ENCODE measurements around the gene FOXP1. TPM values are rescaled to one million over a fixed set of nuclear protein-coding genes. Genes with fewer than 3 reads are reported as not detected.

FOXP1 gene
- total and polyA plus RNA-seq, 2 donors (not counting 1 experiment from before 2014, with no cell fraction given), result 91.1 to 508 TPM

GRCh38 chr3:71563827-71564226 is 19.7 kb downstream of the FOXP1 start:
- peaks cover 8% of the 10 kb centered on the region for H3K27me3 Mint-ChIP-seq
- peaks cover 0 to 1% of the 10 kb centered on the region in 2 experiments for H3K36me3 ChIP-seq (replicated peaks in 1 of 2; ENCODE audit: control extremely low read depth in 1 of 2, control insufficient read depth in 1 of 2, extremely low read depth in 1 of 2, insufficient read depth in 2 of 2, low read length in 1 of 2)
- 0% methylated on average over 1 of the region's 3 CpGs for WGBS (ENCODE audit: insufficient coverage)

More at GRCh38 chr3:71563827-71564226, 19.7 kb downstream of the FOXP1 start:
- H4K20me1 ChIP-seq (ENCODE audit: control insufficient read depth, insufficient read depth, low read length, poor library complexity, severe bottlenecking), result peaks cover 47% of the 10 kb centered on the region
- H3K27me3 ChIP-seq (replicated peaks in 1 of 4; ENCODE audit: control extremely low read depth in 1 of 4, control insufficient read depth in 3 of 4, insufficient read depth in 4 of 4, low read length in 3 of 4), result peaks cover 0 to 4% (median 0%) of the 10 kb centered on the region in 4 experiments
- peak overlapping the region; percentile 51 to 53 for H3K27ac ChIP-seq (ENCODE audit: low read length in 2 of 2)
- POLR2A ChIA-PET, result interaction anchor here (0.7 to 1.5 kb wide), 3 partner anchors 18 to 435 kb away, joined by 3 to 10 read pairs (median 5); no protein-coding TSS in a partner anchor
- no peaks in the 10 kb centered on the region for H3K9me3 Mint-ChIP-seq (ENCODE audit: insufficient read depth)
- H3K4me1 ChIP-seq (ENCODE audit: control insufficient read depth in 2 of 2, insufficient read depth in 2 of 2, low read length in 2 of 2), result peaks cover 42 to 56% of the 10 kb centered on the region in 2 donors
- H3K4me1 Mint-ChIP-seq, result peaks cover 69% of the 10 kb centered on the region
- H3K4me2 ChIP-seq (replicated peaks; ENCODE audit: low read depth, low read length, poor library complexity, severe bottlenecking), result peak overlapping the region; percentile 62
- peak overlapping the region in 1 of 5 experiments; percentile 42 for H3K4me3 ChIP-seq (ENCODE audit: control extremely low read depth in 1 of 5, extremely low read depth in 1 of 5, insufficient read depth in 1 of 5, low read depth in 2 of 5, low read length in 4 of 5)
- no peak overlapping the region for H2AFZ ChIP-seq (ENCODE audit: insufficient read depth, low read depth, low read length, poor library complexity, severe bottlenecking)
- intact Hi-C loops (cut with micrococcal nuclease), result loop anchor here (2.0 to 5.0 kb wide), 2 partner anchors 17 to 122 kb away; no protein-coding TSS in a partner anchor
- DNase-seq, result peak; percentile 86
- peak overlapping the region; percentile 72 for H3K4me3 Mint-ChIP-seq
- CTCF ChIA-PET, result no interaction called here
- peak overlapping the region; percentile 22 for H3K9ac ChIP-seq (ENCODE audit: low read length)
- no peak for TF ChIP-seq CTCF (IDR thresholded peaks at IDR 0.05)
- no peak for TF ChIP-seq EZH2 (IDR thresholded peaks at IDR 0.05; ENCODE audit: borderline replicate concordance, insufficient read depth, low read depth, low read length, poor library complexity, severe bottlenecking)
- H3K79me2 ChIP-seq (ENCODE audit: control insufficient read depth, insufficient read depth, low read length), result peaks cover 90% of the 10 kb centered on the region
- H3K9me3 ChIP-seq (ENCODE audit: control extremely low read depth in 1 of 3, control insufficient read depth in 2 of 3, insufficient read depth in 1 of 3, low read length in 2 of 3), result no peaks in the 10 kb centered on the region
- peak; percentile 68 for ATAC-seq (ENCODE audit: low read depth)
- peak overlapping the region; percentile 60 for H3K27ac Mint-ChIP-seq

All from B cell (primary cell).